ENCODE results near the gene CFAP299. TPM values are rescaled to one million over a fixed set of nuclear protein-coding genes. Genes with fewer than 3 reads are reported as not detected.

Gene CFAP299
- total RNA-seq, 1 donor from 2014 or later = not detected

- DNase-seq (ENCODE audit: low spot score) = no peak
- Mint-ChIP-seq H3K9me3 (no peaks in the 10 kb centered on the region), H3K36me3 (ENCODE audit: low read depth) (no peaks in the 10 kb centered on the region), H3K27ac (no peak overlapping the region), H3K4me3 (no peak overlapping the region), H3K27me3 (ENCODE audit: insufficient read depth) (no peaks in the 10 kb centered on the region), H3K4me1 (ENCODE audit: low read depth) (no peaks in the 10 kb centered on the region)
- intact Hi-C loops (cut with micrococcal nuclease) = no loop called here
Measured at GRCh38 chr4:80839281-80839680, 503.8 kb downstream of the CFAP299 start.

- Mint-ChIP-seq H3K27ac (no peak overlapping the region), H3K4me3 (no peak overlapping the region), H3K9me3 (no peaks in the 10 kb centered on the region), H3K27me3 (ENCODE audit: insufficient read depth) (no peaks in the 10 kb centered on the region), H3K36me3 (ENCODE audit: low read depth) (no peaks in the 10 kb centered on the region), H3K4me1 (ENCODE audit: low read depth) (no peaks in the 10 kb centered on the region)
- intact Hi-C loops (cut with micrococcal nuclease) = no loop called here
- no peak for DNase-seq (ENCODE audit: low spot score)
Measured at GRCh38 chr4:80839792-80840191, 504.3 kb downstream of the CFAP299 start.

GRCh38 chr4:80840396-80840795 is 504.9 kb downstream of the CFAP299 start:
- intact Hi-C loops (cut with micrococcal nuclease) = no loop called here
- H3K4me3 Mint-ChIP-seq = no peak overlapping the region
- no peak overlapping the region for H3K27ac Mint-ChIP-seq
- H3K9me3 Mint-ChIP-seq = peaks cover 2% of the 10 kb centered on the region
- H3K36me3 Mint-ChIP-seq (ENCODE audit: low read depth) = no peaks in the 10 kb centered on the region
- no peak for DNase-seq (ENCODE audit: low spot score)
- H3K27me3 Mint-ChIP-seq (ENCODE audit: insufficient read depth) = no peaks in the 10 kb centered on the region
- H3K4me1 Mint-ChIP-seq (ENCODE audit: low read depth) = no peaks in the 10 kb centered on the region

GRCh38 chr4:80841587-80842281 is 506.2 kb downstream of the CFAP299 start:
- no peaks in the 10 kb centered on the region for H3K36me3 Mint-ChIP-seq (ENCODE audit: low read depth)
- intact Hi-C loops (cut with micrococcal nuclease) = no loop called here
- peaks cover 3% of the 10 kb centered on the region for H3K9me3 Mint-ChIP-seq
- H3K27me3 Mint-ChIP-seq (ENCODE audit: insufficient read depth) = no peaks in the 10 kb centered on the region
- DNase-seq (ENCODE audit: low spot score) = no peak
- no peak overlapping the region for H3K27ac Mint-ChIP-seq
- no peaks in the 10 kb centered on the region for H3K4me1 Mint-ChIP-seq (ENCODE audit: low read depth)
- no peak overlapping the region for H3K4me3 Mint-ChIP-seq

- Mint-ChIP-seq H3K4me3 (no peak overlapping the region), H3K27ac (no peak overlapping the region), H3K9me3 (peaks cover 3% of the 10 kb centered on the region), H3K36me3 (ENCODE audit: low read depth) (no peaks in the 10 kb centered on the region), H3K4me1 (ENCODE audit: low read depth) (no peaks in the 10 kb centered on the region), H3K27me3 (ENCODE audit: insufficient read depth) (no peaks in the 10 kb centered on the region)
- no peak for DNase-seq (ENCODE audit: low spot score)
- intact Hi-C loops (cut with micrococcal nuclease) = no loop called here
Measured at GRCh38 chr4:80846210-80846609, 510.7 kb downstream of the CFAP299 start.

- no peaks in the 10 kb centered on the region for H3K4me1 Mint-ChIP-seq (ENCODE audit: low read depth)
- H3K27me3 Mint-ChIP-seq (ENCODE audit: insufficient read depth) = no peaks in the 10 kb centered on the region
- H3K9me3 Mint-ChIP-seq = no peaks in the 10 kb centered on the region
- intact Hi-C loops (cut with micrococcal nuclease) = no loop called here
- no peak overlapping the region for H3K27ac Mint-ChIP-seq
- H3K36me3 Mint-ChIP-seq (ENCODE audit: low read depth) = no peaks in the 10 kb centered on the region
- DNase-seq (ENCODE audit: low spot score) = no peak
- no peak overlapping the region for H3K4me3 Mint-ChIP-seq
Measured at GRCh38 chr4:80852061-80852460, 516.5 kb downstream of the CFAP299 start.

GRCh38 chr4:80873571-80873970 is 538.0 kb downstream of the CFAP299 start:
- Mint-ChIP-seq H3K27me3 (ENCODE audit: insufficient read depth) (no peaks in the 10 kb centered on the region), H3K4me3 (no peak overlapping the region), H3K9me3 (no peaks in the 10 kb centered on the region), H3K27ac (no peak overlapping the region), H3K4me1 (ENCODE audit: low read depth) (no peaks in the 10 kb centered on the region), H3K36me3 (ENCODE audit: low read depth) (no peaks in the 10 kb centered on the region)
- intact Hi-C loops (cut with micrococcal nuclease) = no loop called here
- DNase-seq (ENCODE audit: low spot score) = no peak

- Mint-ChIP-seq H3K4me1 (ENCODE audit: low read depth) (no peaks in the 10 kb centered on the region), H3K9me3 (no peaks in the 10 kb centered on the region), H3K4me3 (no peak overlapping the region), H3K27me3 (ENCODE audit: insufficient read depth) (no peaks in the 10 kb centered on the region), H3K36me3 (ENCODE audit: low read depth) (no peaks in the 10 kb centered on the region), H3K27ac (no peak overlapping the region)
- intact Hi-C loops (cut with micrococcal nuclease) = no loop called here
- no peak for DNase-seq (ENCODE audit: low spot score)
Measured at GRCh38 chr4:80874979-80875378, 539.4 kb downstream of the CFAP299 start.

- no peaks in the 10 kb centered on the region for H3K4me1 Mint-ChIP-seq (ENCODE audit: low read depth)
- H3K27ac Mint-ChIP-seq = no peak overlapping the region
- H3K36me3 Mint-ChIP-seq (ENCODE audit: low read depth) = no peaks in the 10 kb centered on the region
- DNase-seq (ENCODE audit: low spot score) = no peak
- H3K9me3 Mint-ChIP-seq = no peaks in the 10 kb centered on the region
- no peaks in the 10 kb centered on the region for H3K27me3 Mint-ChIP-seq (ENCODE audit: insufficient read depth)
- intact Hi-C loops (cut with micrococcal nuclease) = no loop called here
- no peak overlapping the region for H3K4me3 Mint-ChIP-seq
Measured at GRCh38 chr4:80875642-80876041, 540.1 kb downstream of the CFAP299 start.

- no peaks in the 10 kb centered on the region for H3K4me1 Mint-ChIP-seq (ENCODE audit: low read depth)
- intact Hi-C loops (cut with micrococcal nuclease) = no loop called here
- no peaks in the 10 kb centered on the region for H3K9me3 Mint-ChIP-seq
- H3K36me3 Mint-ChIP-seq (ENCODE audit: low read depth) = no peaks in the 10 kb centered on the region
- H3K27ac Mint-ChIP-seq = no peak overlapping the region
- no peak for DNase-seq (ENCODE audit: low spot score)
- H3K4me3 Mint-ChIP-seq = no peak overlapping the region
- H3K27me3 Mint-ChIP-seq (ENCODE audit: insufficient read depth) = no peaks in the 10 kb centered on the region
Measured at GRCh38 chr4:80876810-80877209, 541.3 kb downstream of the CFAP299 start.

- no peaks in the 10 kb centered on the region for H3K36me3 Mint-ChIP-seq (ENCODE audit: low read depth)
- H3K4me3 Mint-ChIP-seq = no peak overlapping the region
- no peaks in the 10 kb centered on the region for H3K27me3 Mint-ChIP-seq (ENCODE audit: insufficient read depth)
- no peak for DNase-seq (ENCODE audit: low spot score)
- no peaks in the 10 kb centered on the region for H3K9me3 Mint-ChIP-seq
- intact Hi-C loops (cut with micrococcal nuclease) = no loop called here
- no peak overlapping the region for H3K27ac Mint-ChIP-seq
- no peaks in the 10 kb centered on the region for H3K4me1 Mint-ChIP-seq (ENCODE audit: low read depth)
Measured at GRCh38 chr4:80878218-80878617, 542.7 kb downstream of the CFAP299 start.

- H3K4me1 Mint-ChIP-seq (ENCODE audit: low read depth) = no peaks in the 10 kb centered on the region
- DNase-seq (ENCODE audit: low spot score) = no peak
- no peak overlapping the region for H3K27ac Mint-ChIP-seq
- H3K36me3 Mint-ChIP-seq (ENCODE audit: low read depth) = no peaks in the 10 kb centered on the region
- no peaks in the 10 kb centered on the region for H3K9me3 Mint-ChIP-seq
- no peaks in the 10 kb centered on the region for H3K27me3 Mint-ChIP-seq (ENCODE audit: insufficient read depth)
- no peak overlapping the region for H3K4me3 Mint-ChIP-seq
- intact Hi-C loops (cut with micrococcal nuclease) = no loop called here
Measured at GRCh38 chr4:80897537-80898303, 562.2 kb downstream of the CFAP299 start.

GRCh38 chr4:80900908-80901307 is 565.4 kb downstream of the CFAP299 start:
- Mint-ChIP-seq H3K9me3 (peaks cover 3% of the 10 kb centered on the region), H3K27ac (no peak overlapping the region), H3K27me3 (ENCODE audit: insufficient read depth) (no peaks in the 10 kb centered on the region), H3K36me3 (ENCODE audit: low read depth) (no peaks in the 10 kb centered on the region), H3K4me3 (no peak overlapping the region), H3K4me1 (ENCODE audit: low read depth) (no peaks in the 10 kb centered on the region)
- no peak for DNase-seq (ENCODE audit: low spot score)
- intact Hi-C loops (cut with micrococcal nuclease) = no loop called here
